Caco-2 (cell line): Measurements from ENCODE around the gene PRC1. TPM values are rescaled to one million over a fixed set of nuclear protein-coding genes. Genes with fewer than 3 reads are reported as not detected.

Source experiments
- BruUV-seq: library from RNA; stranded (reverse); fragments of 400-500 nt; replicated peaks from 2 replicates; lab custom pipeline; 2021; lab: Mats Ljungman, UMichigan
- CTCF ChIA-PET: fragments of 300-600 bp; sonication (Branson Sonifier 250); formaldehyde crosslinking; loops from one replicate; lab custom pipeline; 2022; ENCODE audit warnings: antibody characterized with exemption; lab: Charles Lee
- POLR2A ChIA-PET: fragments of 300-600 bp; sonication (Branson Sonifier 250); formaldehyde crosslinking; loops from one replicate; lab custom pipeline; 2022; ENCODE audit warnings: antibody characterized with exemption; lab: Charles Lee
- DNase-seq, 2 experiments: peaks; one replicate each; pipeline versions ENCODE4 v3.0.0 to v3.0.0-alpha.2; 2020 to 2022
- H3K27me3 ChIP-seq: replicated peaks from 2 replicates; pipeline ENCODE4 v1.6.0; 2011; ENCODE audit warnings: low read length; ENCODE audit not compliant: control insufficient read depth, insufficient read depth
- H3K36me3 ChIP-seq: 2 replicates; pipeline ENCODE4 v1.5.1; 2011; ENCODE audit warnings: low read length; ENCODE audit not compliant: control insufficient read depth, insufficient read depth
- H3K4me1 ChIP-seq: fragments of 250-450 bp; sonication (Bioruptor Pico); 2 replicates; pipeline ENCODE4 v1.5.1; 2020; ENCODE audit warnings: mild to moderate bottlenecking
- H3K4me3 ChIP-seq: 2 replicates; pipeline ENCODE4 v1.5.1; 2011; ENCODE audit warnings: low read depth, mild to moderate bottlenecking, control low read depth, low read length
- H3K9me3 ChIP-seq: fragments of 250-450 bp; sonication (Bioruptor Pico); 2 replicates; pipeline ENCODE4 v1.5.1; 2020; ENCODE audit warnings: mild to moderate bottlenecking, moderate library complexity
- H3K27ac Mint-ChIP-seq: one replicate; pipeline ENCODE4 v1.8.0; 2022; ENCODE audit warnings: mixed read lengths; ENCODE audit not compliant: unreplicated experiment
- H3K27me3 Mint-ChIP-seq: one replicate; pipeline ENCODE4 v1.8.0; 2022; ENCODE audit warnings: mixed read lengths; ENCODE audit not compliant: insufficient read depth, unreplicated experiment
- H3K36me3 Mint-ChIP-seq: one replicate; pipeline ENCODE4 v1.8.0; 2022; ENCODE audit warnings: mild to moderate bottlenecking, mixed read lengths; ENCODE audit not compliant: insufficient read depth, unreplicated experiment
- H3K4me1 Mint-ChIP-seq: one replicate; pipeline ENCODE4 v1.8.0; 2022; ENCODE audit warnings: low read depth, mixed read lengths; ENCODE audit not compliant: unreplicated experiment
- H3K4me3 Mint-ChIP-seq: one replicate; pipeline ENCODE4 v1.8.0; 2022; ENCODE audit warnings: mild to moderate bottlenecking, moderate library complexity, mixed read lengths; ENCODE audit not compliant: unreplicated experiment
- H3K9me3 Mint-ChIP-seq: one replicate; pipeline ENCODE4 v1.8.0; 2022; ENCODE audit warnings: mixed read lengths; ENCODE audit not compliant: unreplicated experiment
- intact Hi-C: fragments of 100-400 bp; cut with micrococcal nuclease; formaldehyde crosslinking; loops from one replicate; pipeline ENCODE4 v1.10.0; 2022; ENCODE audit not compliant: unreplicated experiment
- total RNA-seq: library from RNA; stranded (reverse); gene quantifications from 2 replicates; pipeline ENCODE4 v1.2.3, GENCODE V29; 2022
- TF ChIP-seq, protein P1 (sequence below), 2 experiments: fragments of 200-600 bp in 1 of 2; IDR thresholded peaks; 1 replicate in 1 of 2; 2 replicates in 1 of 2; pipeline versions ENCODE4 v1.5.1 to v1.8.0; 2011 to 2022; ENCODE audit warnings: antibody characterized with exemption in 1 of 2, control low read depth in 1 of 2, inconsistent platforms in 1 of 2, low read depth in 1 of 2, low read length in 1 of 2, mild to moderate bottlenecking in 1 of 2, moderate library complexity in 1 of 2; ENCODE audit not compliant: insufficient read depth in 1 of 2, severe bottlenecking in 1 of 2, unreplicated experiment in 1 of 2

PRC1 gene
- total RNA-seq, 1 experiment from 2014 or later = 145 TPM

GRCh38 chr15:90938261-90938660 is 56.1 kb downstream of the PRC1 start:
- intact Hi-C loops = loop anchor here (10.0 kb wide), 1 partner anchor 337 kb away; no protein-coding TSS in a partner anchor
- TF ChIP-seq, protein P1, sequence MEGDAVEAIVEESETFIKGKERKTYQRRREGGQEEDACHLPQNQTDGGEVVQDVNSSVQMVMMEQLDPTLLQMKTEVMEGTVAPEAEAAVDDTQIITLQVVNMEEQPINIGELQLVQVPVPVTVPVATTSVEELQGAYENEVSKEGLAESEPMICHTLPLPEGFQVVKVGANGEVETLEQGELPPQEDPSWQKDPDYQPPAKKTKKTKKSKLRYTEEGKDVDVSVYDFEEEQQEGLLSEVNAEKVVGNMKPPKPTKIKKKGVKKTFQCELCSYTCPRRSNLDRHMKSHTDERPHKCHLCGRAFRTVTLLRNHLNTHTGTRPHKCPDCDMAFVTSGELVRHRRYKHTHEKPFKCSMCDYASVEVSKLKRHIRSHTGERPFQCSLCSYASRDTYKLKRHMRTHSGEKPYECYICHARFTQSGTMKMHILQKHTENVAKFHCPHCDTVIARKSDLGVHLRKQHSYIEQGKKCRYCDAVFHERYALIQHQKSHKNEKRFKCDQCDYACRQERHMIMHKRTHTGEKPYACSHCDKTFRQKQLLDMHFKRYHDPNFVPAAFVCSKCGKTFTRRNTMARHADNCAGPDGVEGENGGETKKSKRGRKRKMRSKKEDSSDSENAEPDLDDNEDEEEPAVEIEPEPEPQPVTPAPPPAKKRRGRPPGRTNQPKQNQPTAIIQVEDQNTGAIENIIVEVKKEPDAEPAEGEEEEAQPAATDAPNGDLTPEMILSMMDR (IDR thresholded peaks at IDR 0.05; ENCODE audit: insufficient read depth in 1 of 2, low read depth in 1 of 2, low read length in 1 of 2, severe bottlenecking in 1 of 2, unreplicated experiment in 1 of 2) = no peak
- Histone ChIP-seq H3K4me1 (0 out of 2 replicates have a peak, but pooled peaks cover 3% of the 10 kb centered on the region), H3K4me3 (no peak overlapping the region), H3K27me3 (no peaks in the 10 kb centered on the region; the same call in 1 of the 2 replicates), H3K36me3 (peaks cover 2% of the 10 kb centered on the region; the same call in 1 of the 2 replicates), H3K9me3 (no peaks in the 10 kb centered on the region)
- Mint-ChIP-seq H3K4me1 (peaks cover 16% of the 10 kb centered on the region), H3K27me3 (no peaks in the 10 kb centered on the region), H3K9me3 (no peaks in the 10 kb centered on the region), H3K4me3 (no peak overlapping the region), H3K27ac (no peak overlapping the region), H3K36me3 (peaks cover 64% of the 10 kb centered on the region)
- DNase-seq = no peak
- ChIA-PET POLR2A (no interaction called here), CTCF (no interaction called here)
- no TSS peak for BruUV-seq

DNA sequence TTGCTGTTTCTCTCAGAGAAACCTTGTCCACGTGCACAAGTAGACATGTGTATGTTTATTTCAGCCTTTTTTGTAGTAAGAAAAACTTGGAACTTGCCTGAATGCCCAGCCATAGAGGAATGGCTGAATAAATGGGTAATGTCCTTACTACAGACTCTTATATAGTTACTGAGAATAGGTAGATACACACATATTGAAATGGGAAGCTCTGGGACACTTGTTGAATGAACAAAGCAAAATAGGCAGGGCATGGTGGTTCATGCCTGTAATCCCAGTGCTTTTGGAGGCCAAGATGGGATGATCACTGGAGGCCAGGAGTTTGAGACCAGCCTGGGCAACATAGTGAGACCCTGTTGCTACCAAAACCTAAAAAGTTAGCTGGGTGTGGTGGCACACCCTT is 57.5 kb downstream of the PRC1 start:
- no peaks in the 10 kb centered on the region for H3K9me3 Mint-ChIP-seq
- intact Hi-C loops = loop anchor here (10.0 kb wide), 1 partner anchor 338 kb away; no protein-coding TSS in a partner anchor
- TF ChIP-seq, protein P1 (IDR thresholded peaks at IDR 0.05; ENCODE audit: insufficient read depth in 1 of 2, low read depth in 1 of 2, low read length in 1 of 2, severe bottlenecking in 1 of 2, unreplicated experiment in 1 of 2) = no peak
- no peaks in the 10 kb centered on the region for H3K27me3 Mint-ChIP-seq
- peak overlapping the region; percentile 87 for H3K4me3 Mint-ChIP-seq
- POLR2A ChIA-PET = interaction anchor here (0.8 kb wide), 1 partner anchor 18 kb away, joined by 3 read pairs; the partner anchor contains the start of gene RCCD1
- H3K4me1 Mint-ChIP-seq = peaks cover 16% of the 10 kb centered on the region
- H3K4me1 ChIP-seq = peaks cover 3% of the 10 kb centered on the region; the same call in 1 of the 2 replicates
- CTCF ChIA-PET = interaction anchor here (0.6 kb wide), 1 partner anchor 31 kb away, joined by 3 read pairs; no protein-coding TSS in a partner anchor
- no peak overlapping the region for H3K27ac Mint-ChIP-seq
- H3K36me3 ChIP-seq = peaks cover 2% of the 10 kb centered on the region; the same call in 1 of the 2 replicates
- H3K36me3 Mint-ChIP-seq = peaks cover 51% of the 10 kb centered on the region
- no peak overlapping the region for H3K4me3 ChIP-seq
- DNase-seq = no peak
- H3K9me3 ChIP-seq = no peaks in the 10 kb centered on the region
- no peaks in the 10 kb centered on the region; the same call in 1 of the 2 replicates for H3K27me3 ChIP-seq
- no TSS peak for BruUV-seq

DNA sequence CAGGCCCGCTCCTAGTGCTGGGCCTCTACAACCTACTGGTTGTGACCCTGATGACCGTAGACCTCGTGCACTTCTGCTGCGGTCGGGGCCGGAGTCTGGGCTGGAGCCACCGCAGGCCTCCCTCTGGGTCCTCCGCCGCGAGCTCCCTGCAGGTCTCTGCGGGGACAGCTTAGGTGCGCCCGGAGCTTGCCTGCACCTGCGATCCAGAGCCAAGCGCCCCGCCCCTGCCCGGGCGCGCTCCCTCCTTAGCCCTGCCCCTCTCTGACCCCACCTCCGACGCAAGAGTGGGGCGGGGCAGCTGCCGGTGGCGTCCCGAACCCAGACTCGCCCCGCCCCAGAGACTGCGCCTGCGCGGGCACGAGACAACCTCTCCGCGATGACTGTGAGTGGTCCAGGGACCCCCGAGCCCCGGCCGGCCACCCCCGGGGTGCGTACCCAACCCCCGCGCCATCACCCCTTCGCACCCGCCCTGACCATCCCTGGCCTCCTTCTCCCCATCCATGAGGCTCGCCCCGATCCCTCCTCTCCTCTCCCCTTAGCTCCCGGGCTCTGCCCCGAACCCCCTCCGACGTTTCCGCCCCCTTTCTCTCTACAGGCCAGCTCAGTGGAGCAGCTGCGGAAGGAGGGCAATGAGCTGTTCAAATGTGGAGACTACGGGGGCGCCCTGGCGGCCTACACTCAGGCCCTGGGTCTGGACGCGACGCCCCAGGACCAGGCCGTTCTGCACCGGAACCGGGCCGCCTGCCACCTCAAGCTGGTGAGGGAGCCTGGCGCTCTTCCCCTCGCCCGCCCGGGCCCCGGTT is 59.2 kb downstream of the PRC1 start, which contains the start of gene UNC45A:
Gene UNC45A, plus strand, starts transcription at position 337 of the 803 bp plus-strand sequence. Its CDS starts 40 bp downstream, at position 377.
- intact Hi-C loops = loop anchor here (1.0 to 10.0 kb wide), 5 partner anchors 20 to 340 kb away; partner anchors contain the start of gene RCCD1
- no peaks in the 10 kb centered on the region for H3K27me3 Mint-ChIP-seq
- no peaks in the 10 kb centered on the region; the same call in 1 of the 2 replicates for H3K27me3 ChIP-seq
- BruUV-seq = no TSS peak
- peaks cover 16% of the 10 kb centered on the region for H3K4me1 ChIP-seq
- TF ChIP-seq, protein P1 (IDR thresholded peaks at IDR 0.05; ENCODE audit: insufficient read depth in 1 of 2, low read depth in 1 of 2, low read length in 1 of 2, severe bottlenecking in 1 of 2, unreplicated experiment in 1 of 2) = no peak
- H3K4me3 ChIP-seq = peak within 1 kb of the TSS; percentile 89
- no peaks in the 10 kb centered on the region for H3K9me3 Mint-ChIP-seq
- peaks cover 22% of the 10 kb centered on the region for H3K4me1 Mint-ChIP-seq
- peak within 1 kb of the TSS; percentile 87 for H3K4me3 Mint-ChIP-seq
- H3K36me3 Mint-ChIP-seq = peaks cover 38% of the 10 kb centered on the region
- H3K27ac Mint-ChIP-seq = peak within 1 kb of the TSS; percentile 62
- DNase-seq = peak; percentile 93 to 96
- ChIA-PET POLR2A (interaction anchor here (0.5 to 1.9 kb wide), 9 partner anchors 19 to 1305 kb away, joined by 3 to 24 read pairs (median 5); partner anchors contain the start of genes BLM, MAN2A2 and RCCD1), CTCF (interaction anchor here (0.5 to 2.4 kb wide), 20 partner anchors 9 to 642 kb away, joined by 3 to 22 read pairs (median 5); partner anchors contain the start of genes BLM, MAN2A2, PRC1 and RCCD1)
- no peaks in the 10 kb centered on the region for H3K9me3 ChIP-seq
- 0 out of 2 replicates have a peak, but pooled peaks cover 2% of the 10 kb centered on the region for H3K36me3 ChIP-seq
